NCI-H2107 treated with DMSO at 0.1 percent for 48 hours (cell line): ENCODE measurements around the gene AIG1.
"Not testable (repeated sequence)": the region's sequence is repeated elsewhere in the genome, so short reads cannot be mapped to it uniquely, and the experiment has no call there.

Experiments
- DNase-seq: peaks from one replicate; lab custom pipeline; 2025; ENCODE audit not compliant: unreplicated experiment; lab: John Stamatoyannopoulos, UW

AIG1 gene

GRCh38 chr6:143261899-143262436, 201.3 kb downstream of the AIG1 start:
- DNase-seq: no peak

DNA sequence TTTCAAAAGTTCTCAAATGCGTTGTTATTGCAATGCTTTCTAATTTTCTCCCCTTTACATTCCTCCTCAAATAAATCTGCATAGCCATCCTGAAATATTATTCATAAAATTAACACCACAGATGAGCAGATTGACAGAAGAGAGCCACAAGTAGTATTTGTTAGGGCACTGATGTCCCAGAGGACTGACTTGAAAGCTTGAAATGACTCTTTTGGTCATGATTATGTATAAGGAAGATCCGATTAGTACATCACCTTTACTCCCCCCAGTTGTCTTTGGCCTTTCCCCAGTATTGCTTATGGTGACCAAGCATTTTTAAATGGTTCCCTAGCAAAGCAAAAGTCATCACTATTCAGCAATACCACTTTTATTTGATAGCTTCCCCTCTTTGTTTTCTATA, 202.2 kb downstream of the AIG1 start:
- no peak for DNase-seq

DNA sequence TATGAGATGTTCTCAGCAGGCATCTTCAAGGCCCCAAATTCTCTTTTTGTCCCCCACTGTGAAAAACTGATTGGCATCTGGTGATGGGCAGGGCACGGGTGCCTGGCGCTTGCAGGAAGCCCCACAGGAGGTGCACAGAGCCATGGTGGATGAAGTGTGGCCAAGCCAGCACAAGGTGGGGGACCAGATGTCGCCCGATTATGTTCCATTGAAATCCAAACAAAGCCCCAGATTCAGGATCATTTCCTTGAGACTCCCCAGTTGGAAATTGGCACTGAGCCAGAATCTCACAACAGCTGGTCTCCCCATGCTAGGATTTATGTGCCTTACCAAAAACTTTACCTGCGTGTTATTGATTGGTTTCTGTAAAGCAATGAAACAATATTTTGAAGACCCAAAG, 203.7 kb downstream of the AIG1 start:
- DNase-seq: no peak

DNA sequence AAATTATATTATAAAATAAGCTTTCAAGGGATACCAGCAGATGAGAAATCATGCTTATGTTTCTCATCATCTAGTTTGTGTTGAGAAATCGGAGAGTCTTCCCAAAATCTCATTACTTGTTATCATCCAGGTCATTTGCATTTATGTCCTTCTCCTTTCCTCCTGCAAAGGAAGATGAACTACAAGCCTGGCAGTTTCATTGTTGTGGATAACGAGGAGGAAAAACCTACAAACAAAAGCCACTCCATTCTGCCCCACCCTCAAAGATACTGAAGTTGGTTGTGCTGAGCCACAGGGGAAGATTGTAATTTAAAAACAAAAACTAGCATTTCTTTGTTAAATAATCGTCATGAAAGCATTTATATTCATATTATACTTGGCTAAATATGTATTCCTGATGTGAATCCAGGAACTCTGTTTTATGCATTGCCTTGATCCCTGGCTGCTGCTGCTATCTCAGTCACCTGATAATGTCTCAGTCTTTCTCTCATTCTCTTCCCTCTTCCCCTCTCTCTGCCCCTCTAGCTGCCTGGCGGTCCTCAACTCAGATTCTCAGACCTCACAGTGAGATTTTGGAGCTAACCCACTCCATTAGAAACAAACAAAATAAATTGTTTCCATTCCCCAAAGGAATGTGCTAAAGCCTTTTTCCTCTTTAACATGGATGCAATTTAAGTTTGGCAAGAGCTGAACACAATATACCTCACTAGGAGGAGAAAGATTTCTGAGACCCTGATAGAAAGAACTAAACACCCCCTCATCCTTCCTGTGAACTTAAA, 204.5 kb downstream of the AIG1 start:
- no peak for DNase-seq

- DNase-seq: no peak
Measured at GRCh38 chr6:143267760-143268159, 207.1 kb downstream of the AIG1 start.

- DNase-seq: no peak
Measured at GRCh38 chr6:143268439-143268838, 207.8 kb downstream of the AIG1 start.

DNA sequence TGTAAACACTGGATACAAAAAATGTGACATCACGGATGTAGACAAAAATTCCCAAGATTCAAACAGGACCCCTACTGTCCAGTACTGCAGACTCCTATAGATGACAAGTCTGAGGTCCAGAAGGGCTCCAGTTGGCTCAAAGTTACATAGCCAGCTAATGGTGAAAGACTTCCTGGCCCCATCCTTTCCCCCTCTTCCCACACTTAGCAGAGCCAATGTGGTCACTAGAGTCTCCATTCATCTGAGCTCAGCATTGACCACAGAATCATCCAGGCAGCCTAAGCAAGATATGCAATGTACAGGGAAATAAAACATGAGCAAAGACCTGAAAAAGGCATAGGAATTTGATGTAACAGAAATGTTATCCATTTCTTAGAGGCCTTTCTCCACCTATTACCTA, 209.3 kb downstream of the AIG1 start:
- no peak for DNase-seq

- DNase-seq: no peak
Measured at GRCh38 chr6:143271024-143271423, 210.3 kb downstream of the AIG1 start.

DNA sequence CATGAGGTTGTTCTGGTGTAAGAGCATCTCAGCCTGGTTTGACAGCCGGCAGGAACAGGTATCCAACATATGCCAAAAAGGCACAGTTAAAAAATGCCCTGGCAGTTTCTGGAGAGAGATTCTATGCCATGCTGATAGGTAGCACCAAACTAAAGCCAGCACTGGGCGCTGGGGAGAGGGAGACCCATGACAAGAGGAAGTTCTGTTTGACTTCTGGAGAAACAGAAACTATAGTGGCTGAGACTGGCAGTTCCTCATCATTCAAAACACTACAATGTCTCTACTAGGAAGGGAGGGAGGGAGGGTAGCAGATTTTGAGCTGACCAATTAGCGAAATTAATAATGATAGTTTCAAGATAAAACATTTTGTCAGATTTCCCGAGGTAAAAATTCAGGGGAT, 215.7 kb downstream of the AIG1 start:
- DNase-seq: no peak

GRCh38 chr6:143279385-143279784, 218.7 kb downstream of the AIG1 start:
- DNase-seq: no peak

GRCh38 chr6:143283887-143284645, 223.4 kb downstream of the AIG1 start:
- no peak for DNase-seq

GRCh38 chr6:143286251-143286795, 225.6 kb downstream of the AIG1 start:
- DNase-seq: no peak

- DNase-seq: no peak
Measured at GRCh38 chr6:143288923-143289322, 228.2 kb downstream of the AIG1 start.

DNA sequence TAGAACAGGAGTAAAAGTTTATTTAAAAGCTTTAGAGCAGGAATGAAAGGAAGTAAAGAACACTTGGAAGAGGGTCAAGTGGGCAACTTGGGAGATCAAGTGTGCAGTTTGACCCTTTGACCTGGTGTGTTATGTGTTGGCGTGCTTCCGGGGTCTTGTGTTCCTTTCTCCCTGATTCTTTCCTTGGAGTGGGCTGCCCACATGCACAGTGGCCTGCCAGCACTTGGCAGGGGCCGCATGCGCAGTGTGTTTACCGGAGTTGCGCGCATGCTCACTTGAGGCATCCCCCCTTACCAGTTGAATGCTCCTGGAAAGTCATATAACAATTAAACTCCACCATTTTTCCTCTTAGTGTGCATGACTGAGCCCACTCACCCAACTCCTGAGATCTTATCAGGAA, 229.5 kb downstream of the AIG1 start:
- DNase-seq: no peak

DNA sequence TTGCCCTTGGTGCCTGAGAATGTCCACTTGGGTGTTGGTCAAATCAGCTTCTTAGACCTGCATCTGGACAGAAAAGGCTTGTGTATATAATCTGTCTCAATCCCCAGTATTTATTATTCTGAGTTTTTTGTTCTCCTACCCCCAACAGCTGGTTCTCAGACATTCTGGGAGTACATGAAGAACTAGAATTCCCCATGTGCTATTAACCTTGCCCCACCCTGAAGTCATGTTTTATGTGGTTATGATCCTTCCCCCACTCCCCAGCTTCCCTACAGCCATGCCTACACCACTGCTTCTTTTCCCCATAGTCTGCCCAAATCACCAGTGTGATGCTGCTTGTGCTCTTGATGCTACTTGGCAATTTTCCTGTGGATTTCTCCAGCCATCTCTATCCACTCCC, 232.8 kb downstream of the AIG1 start:
- no peak for DNase-seq

DNA sequence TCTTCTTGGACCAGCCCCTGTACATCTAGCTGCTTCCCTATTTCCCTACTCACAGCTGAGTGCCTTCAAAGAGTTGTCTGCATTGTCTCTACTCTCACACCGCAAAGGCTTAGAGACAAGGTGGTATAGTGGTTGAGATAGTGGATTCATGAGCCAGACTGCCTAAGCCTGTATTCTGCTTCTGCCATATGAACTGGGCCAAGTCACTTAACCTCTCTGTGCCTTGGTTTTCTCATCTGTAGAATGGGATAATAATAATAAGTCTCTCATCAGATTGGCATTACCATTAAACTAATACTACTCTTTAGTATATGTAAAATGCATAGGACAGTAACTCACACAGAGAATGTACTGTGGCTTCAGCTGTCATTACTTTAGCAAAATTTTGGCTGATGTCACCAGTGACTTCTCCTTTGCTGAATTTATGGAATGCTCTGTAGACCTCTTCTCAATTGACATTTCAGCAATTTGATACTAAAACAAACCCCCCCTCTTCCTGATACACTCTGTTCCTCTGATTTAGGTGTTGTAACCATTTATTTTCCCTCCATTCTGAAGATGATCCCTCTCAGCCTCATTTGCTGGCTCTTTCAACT, 233.7 kb downstream of the AIG1 start:
- no peak for DNase-seq

DNA sequence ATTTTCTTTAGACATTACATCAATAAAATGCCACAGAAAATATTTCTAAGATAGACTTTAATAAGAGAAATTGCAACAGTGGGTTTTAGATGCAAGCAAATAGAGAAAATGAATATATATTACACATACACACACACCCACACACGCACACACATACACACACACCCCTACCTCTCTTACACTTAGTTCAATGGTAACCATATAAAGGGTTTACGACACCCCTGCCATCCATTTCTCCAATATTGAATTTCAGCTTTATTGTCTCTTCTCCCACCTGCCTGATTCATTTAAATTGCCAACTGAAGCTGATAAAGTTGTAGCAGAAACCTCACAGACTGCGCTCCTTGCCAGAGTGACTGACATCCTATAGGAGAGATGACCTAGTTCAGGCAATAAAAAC, 235.2 kb downstream of the AIG1 start:
- DNase-seq: peak; percentile 33

DNA sequence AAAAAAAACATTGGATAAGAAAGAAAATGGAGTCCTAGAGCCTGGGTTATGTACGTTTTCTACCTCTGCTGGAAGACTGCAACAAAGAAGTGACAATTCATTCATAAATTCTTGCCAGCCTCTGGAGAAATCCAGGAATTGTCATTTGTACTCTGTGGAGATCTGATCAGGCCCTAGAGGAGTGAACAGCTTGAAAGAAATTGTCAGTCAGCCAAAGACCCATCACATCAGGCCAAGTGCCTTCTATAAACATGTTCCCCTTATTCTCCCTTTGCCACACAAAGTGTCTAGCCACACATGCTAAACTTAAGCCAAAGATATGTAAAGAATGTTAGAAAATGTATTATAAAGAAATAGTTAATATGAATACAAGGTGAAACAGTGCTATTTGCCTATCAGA, 237.4 kb downstream of the AIG1 start:
- no peak for DNase-seq

GRCh38 chr6:143299253-143300166, 238.8 kb downstream of the AIG1 start:
- DNase-seq: no peak

DNA sequence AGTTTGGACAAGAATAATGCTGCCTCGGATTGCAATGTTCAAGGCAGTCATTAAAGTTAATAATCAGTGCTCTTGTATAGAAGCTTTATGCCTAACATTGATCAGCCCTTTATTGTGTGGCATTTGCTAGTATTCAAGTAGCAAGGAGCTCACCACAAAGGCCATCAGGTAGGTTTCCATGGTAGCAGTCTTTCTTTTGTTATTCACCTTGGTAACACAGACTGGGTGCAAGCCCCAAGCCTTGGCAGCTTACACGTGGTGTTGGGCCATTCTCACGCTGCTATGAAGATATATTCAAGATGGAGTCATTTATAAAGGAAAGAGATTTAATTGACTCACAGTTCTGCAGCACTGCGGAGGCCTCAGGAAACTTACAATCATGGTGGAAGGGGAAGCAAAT, 240.5 kb downstream of the AIG1 start:
- DNase-seq: no peak

DNA sequence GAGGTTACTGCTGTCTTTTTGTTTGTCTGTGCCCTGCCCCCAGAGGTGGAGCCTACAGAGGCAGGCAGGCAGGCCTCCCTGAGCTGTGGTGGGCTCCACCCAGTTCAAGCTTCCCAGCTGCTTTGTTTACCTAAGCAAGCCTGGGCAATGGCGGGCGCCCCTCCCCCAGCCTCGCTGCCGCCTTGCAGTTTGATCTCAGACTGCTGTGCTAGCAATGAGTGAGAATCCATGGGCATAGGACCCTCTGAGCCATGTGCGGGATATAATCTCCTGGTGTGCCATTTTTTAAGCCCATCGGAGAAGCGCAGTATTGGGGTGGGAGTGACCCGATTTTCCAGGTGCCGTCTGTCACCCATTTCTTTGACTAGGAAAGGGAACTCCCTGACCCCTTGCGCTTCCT, 247.1 kb downstream of the AIG1 start:
- not testable (repeated sequence) for DNase-seq
